Esophagus muscularis mucosa (tissue), 4 donors: ENCODE measurements around the gene LHX8.

Experiments used
- EP300 ChIP-seq: sonication (generic); formaldehyde crosslinking; IDR thresholded peaks from one replicate; pipeline ENCODE4 v1.6.1; 2017; ENCODE audit warnings: antibody characterized with exemption
- POLR2A ChIP-seq: fragments of 450-650 bp; IDR thresholded peaks from one replicate; pipeline ENCODE4 v1.6.1; 2017; ENCODE audit warnings: antibody characterized with exemption, moderate library complexity, mild to moderate bottlenecking, low read depth
- POLR2AphosphoS5 ChIP-seq, 2 donors: sonication (generic); formaldehyde crosslinking; IDR thresholded peaks; one replicate each; pipeline ENCODE4 v1.6.1; 2017; ENCODE audit warnings: antibody characterized with exemption in 2 of 2
- TF ChIP-seq, protein P1 (sequence below), 3 experiments: fragments of 200-600 bp in 2 of 3; fragments of 450-650 bp in 1 of 3; sonication (generic) in 2 of 3; IDR thresholded peaks; one replicate each; pipeline ENCODE4 v1.5.1; 2017 to 2019; ENCODE audit warnings: antibody characterized with exemption in 3 of 3, mild to moderate bottlenecking in 2 of 3, moderate library complexity in 1 of 3

GRCh38 chr1:75085931-75086330, 48.3 kb upstream of the LHX8 start:
- TF ChIP-seq EP300 (no peak), POLR2AphosphoS5 (IDR thresholded peaks at IDR 0.05) (no peak), POLR2A (no peak)
- TF ChIP-seq, protein P1, sequence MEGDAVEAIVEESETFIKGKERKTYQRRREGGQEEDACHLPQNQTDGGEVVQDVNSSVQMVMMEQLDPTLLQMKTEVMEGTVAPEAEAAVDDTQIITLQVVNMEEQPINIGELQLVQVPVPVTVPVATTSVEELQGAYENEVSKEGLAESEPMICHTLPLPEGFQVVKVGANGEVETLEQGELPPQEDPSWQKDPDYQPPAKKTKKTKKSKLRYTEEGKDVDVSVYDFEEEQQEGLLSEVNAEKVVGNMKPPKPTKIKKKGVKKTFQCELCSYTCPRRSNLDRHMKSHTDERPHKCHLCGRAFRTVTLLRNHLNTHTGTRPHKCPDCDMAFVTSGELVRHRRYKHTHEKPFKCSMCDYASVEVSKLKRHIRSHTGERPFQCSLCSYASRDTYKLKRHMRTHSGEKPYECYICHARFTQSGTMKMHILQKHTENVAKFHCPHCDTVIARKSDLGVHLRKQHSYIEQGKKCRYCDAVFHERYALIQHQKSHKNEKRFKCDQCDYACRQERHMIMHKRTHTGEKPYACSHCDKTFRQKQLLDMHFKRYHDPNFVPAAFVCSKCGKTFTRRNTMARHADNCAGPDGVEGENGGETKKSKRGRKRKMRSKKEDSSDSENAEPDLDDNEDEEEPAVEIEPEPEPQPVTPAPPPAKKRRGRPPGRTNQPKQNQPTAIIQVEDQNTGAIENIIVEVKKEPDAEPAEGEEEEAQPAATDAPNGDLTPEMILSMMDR (IDR thresholded peaks at IDR 0.05): no peak
